Body of pancreas (tissue), 4 donors: ENCODE data around the gene ZNF469.

Experiments
- CTCF ChIP-seq, 7 experiments: fragments of 450-650 bp in 4 of 7; fragments of 200-600 bp in 3 of 7; sonication (generic) in 3 of 7; IDR thresholded peaks; one replicate each; pipeline ENCODE4 v1.5.1; 2016 to 2019; ENCODE audit warnings: antibody characterized with exemption in 7 of 7
- POLR2A ChIP-seq, 3 donors: fragments of 450-650 bp; IDR thresholded peaks; one replicate each; pipeline ENCODE4 v1.6.1; 2016; ENCODE audit warnings: antibody characterized with exemption in 3 of 3, mild to moderate bottlenecking in 2 of 3

- no peak for TF ChIP-seq CTCF (IDR thresholded peaks at IDR 0.05)
- TF ChIP-seq POLR2A (IDR thresholded peaks at IDR 0.05): no peak
These were observed 13.2 kb upstream of the ZNF469 start for GRCh38 chr16:88369447-88370008.
